PFSK-1 (cell line): ENCODE measurements around the gene S100G.

Experiments used
- FOXP2 ChIP-seq: optimal IDR thresholded peaks from 2 replicates; pipeline ENCODE3; 2011; ENCODE audit warnings: borderline replicate concordance, control low read depth, inconsistent platforms; ENCODE audit not compliant: insufficient read depth; ENCODE audit errors: extremely low read length, extremely low read depth
- POLR2AphosphoS5 ChIP-seq: IDR thresholded peaks from 2 replicates; pipeline ENCODE4 v1.6.1; 2012; ENCODE audit warnings: low read depth, mild to moderate bottlenecking, control low read depth, low read length, moderate library complexity
- REST ChIP-seq, 2 experiments: IDR thresholded peaks; 2 replicates each; pipeline versions ENCODE4 v1.6.1 to v1.8.0; 2011 to 2012; ENCODE audit warnings: low read depth in 2 of 2, low read length in 2 of 2, control low read depth in 1 of 2, inconsistent platforms in 1 of 2, mild to moderate bottlenecking in 1 of 2, moderate library complexity in 1 of 2; ENCODE audit not compliant: insufficient read depth in 1 of 2
- SIN3A ChIP-seq: IDR thresholded peaks from 2 replicates; pipeline ENCODE4 v1.6.1; 2012; ENCODE audit warnings: mild to moderate bottlenecking, low read length, moderate library complexity, borderline replicate concordance; ENCODE audit not compliant: insufficient read depth
- TAF1 ChIP-seq: IDR thresholded peaks from 2 replicates; pipeline ENCODE4 v1.6.1; 2012; ENCODE audit warnings: low read length, control low read depth, borderline replicate concordance; ENCODE audit not compliant: insufficient read depth

S100G gene

GRCh38 chrX:16643176-16643575, 6.8 kb upstream of the S100G start:
- TF ChIP-seq REST (IDR thresholded peaks at IDR 0.05; ENCODE audit: insufficient read depth in 1 of 2, low read depth in 2 of 2, low read length in 2 of 2) (no peak), SIN3A (no peak), POLR2AphosphoS5 (no peak), TAF1 (no peak)

- TF ChIP-seq POLR2AphosphoS5 (no peak), SIN3A (no peak)
Observed at GRCh38 chrX:16646366-16647138, 3.4 kb upstream of the S100G start.

GRCh38 chrX:16651391-16652024, 1.6 kb downstream of the S100G start:
- no peak for TF ChIP-seq REST (IDR thresholded peaks at IDR 0.05; ENCODE audit: insufficient read depth in 1 of 2, low read depth in 2 of 2, low read length in 2 of 2)
- no peak for TF ChIP-seq POLR2AphosphoS5
- no peak for TF ChIP-seq TAF1
- TF ChIP-seq SIN3A = no peak
- no peak for TF ChIP-seq FOXP2

- TF ChIP-seq SIN3A (no peak), FOXP2 (no peak)
Observed at GRCh38 chrX:16653424-16653823, 3.5 kb downstream of the S100G start.

GRCh38 chrX:16654093-16654492, 4.1 kb downstream of the S100G start:
- no peak for TF ChIP-seq POLR2AphosphoS5
- TF ChIP-seq SIN3A = no peak
- no peak for TF ChIP-seq TAF1
- TF ChIP-seq REST (IDR thresholded peaks at IDR 0.05; ENCODE audit: insufficient read depth in 1 of 2, low read depth in 2 of 2, low read length in 2 of 2) = no peak
- no peak for TF ChIP-seq FOXP2

- TF ChIP-seq TAF1 (no peak), FOXP2 (no peak), SIN3A (no peak), REST (IDR thresholded peaks at IDR 0.05; ENCODE audit: insufficient read depth in 1 of 2, low read depth in 2 of 2, low read length in 2 of 2) (no peak), POLR2AphosphoS5 (no peak)
Observed at GRCh38 chrX:16658284-16658683, 8.3 kb downstream of the S100G start.
